ENCODE measurements around the gene RLF.
A peak's percentile ranks its signal among the peaks of the same experiment; 100 is the strongest.
"Not testable (repeated sequence)": the region's sequence is repeated elsewhere in the genome, so short reads cannot be mapped to it uniquely, and the experiment has no call there.

Gene RLF

GRCh38 chr1:40174788-40175187 lies 13.6 kb downstream of the RLF start:
- DNase-seq = no peak

GRCh38 chr1:40176989-40177388 lies 15.8 kb downstream of the RLF start:
- DNase-seq = not testable (repeated sequence)

- DNase-seq = no peak
These were observed 17.0 kb downstream of the RLF start for GRCh38 chr1:40178200-40178599.

- no peak for DNase-seq
These were observed 18.4 kb downstream of the RLF start for GRCh38 chr1:40179496-40180089.

GRCh38 chr1:40183055-40183710 lies 22.0 kb downstream of the RLF start:
- no peak for DNase-seq

GRCh38 chr1:40184193-40184592 lies 23.0 kb downstream of the RLF start:
- no peak for DNase-seq

- DNase-seq = no peak
These were observed 25.0 kb downstream of the RLF start for GRCh38 chr1:40185951-40186864.

- DNase-seq = no peak
These were observed 26.2 kb downstream of the RLF start for GRCh38 chr1:40187399-40187798.

- DNase-seq = not testable (repeated sequence)
These were observed 33.5 kb downstream of the RLF start for GRCh38 chr1:40194639-40195038.

GRCh38 chr1:40197656-40198055 lies 36.5 kb downstream of the RLF start:
- no peak for DNase-seq

- no peak for DNase-seq
These were observed 37.9 kb downstream of the RLF start for GRCh38 chr1:40199126-40199525.

- no peak for DNase-seq
These were observed 43.7 kb downstream of the RLF start for GRCh38 chr1:40204856-40205255.

- DNase-seq = no peak
These were observed 49.5 kb downstream of the RLF start for GRCh38 chr1:40210511-40211204.

- DNase-seq = no peak
These were observed 57.1 kb downstream of the RLF start for GRCh38 chr1:40218333-40218732.

- DNase-seq = not testable (repeated sequence)
These were observed 60.3 kb downstream of the RLF start for GRCh38 chr1:40221471-40221905.

- no peak for DNase-seq
These were observed 61.0 kb downstream of the RLF start for GRCh38 chr1:40221977-40222772.

- no peak for DNase-seq
These were observed 62.9 kb downstream of the RLF start for GRCh38 chr1:40224040-40224439.

GRCh38 chr1:40226192-40226591 lies 65.0 kb downstream of the RLF start:
- DNase-seq = no peak

GRCh38 chr1:40232444-40232843 lies 71.3 kb downstream of the RLF start:
- DNase-seq = peak; percentile 2

- DNase-seq = no peak
These were observed 78.4 kb downstream of the RLF start for GRCh38 chr1:40239626-40240025.

- no peak for DNase-seq
These were observed 79.2 kb downstream of the RLF start for GRCh38 chr1:40240390-40240789.

- no peak for DNase-seq
These were observed 80.2 kb downstream of the RLF start for GRCh38 chr1:40241362-40241761.

Measured in NCI-H1105 (cell line).